GM12891 (cell line): Measurements from ENCODE around the gene ANKRD30A.

Source experiments
- POLR2A ChIP-seq: IDR thresholded peaks from 2 replicates; pipeline ENCODE4 v1.6.1; 2011; ENCODE audit warnings: low read depth, low read length, control low read depth
- POLR2AphosphoS5 ChIP-seq: IDR thresholded peaks from 2 replicates; pipeline ENCODE4 v1.6.1; 2011; ENCODE audit warnings: low read depth, low read length, control low read depth
- POU2F2 ChIP-seq: IDR thresholded peaks from 2 replicates; pipeline ENCODE4 v1.6.1; 2011; ENCODE audit warnings: low read depth, mild to moderate bottlenecking, control low read depth, low read length, moderate library complexity
- TAF1 ChIP-seq: IDR thresholded peaks from 2 replicates; pipeline ENCODE4 v1.6.1; 2011; ENCODE audit warnings: low read depth, low read length, control low read depth

DNA sequence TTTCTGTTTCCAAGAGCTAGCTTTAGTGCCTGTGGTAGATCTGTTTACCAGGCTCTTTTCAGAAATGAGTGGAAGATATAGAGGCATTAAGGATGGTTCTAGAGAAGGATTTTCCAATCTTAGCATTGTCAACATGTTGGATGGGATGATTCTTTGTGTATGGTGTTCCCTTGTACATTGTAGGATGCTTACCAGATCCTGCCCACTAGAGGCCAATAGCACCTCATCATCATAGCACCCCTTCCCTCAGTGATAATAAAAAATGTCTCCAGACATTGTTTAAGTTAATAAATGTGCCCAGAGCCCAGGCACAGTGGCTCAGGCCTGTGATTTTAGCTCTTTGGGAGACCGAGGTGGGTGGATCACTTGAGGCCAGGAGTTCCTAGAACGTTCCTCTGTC is 121.2 kb downstream of the ANKRD30A start:
- TF ChIP-seq POU2F2 (no peak), TAF1 (no peak), POLR2A (no peak), POLR2AphosphoS5 (no peak)
